Measurements from ENCODE around the gene CD93.

Gene CD93

GRCh38 chr20:23120261-23120660, 34.1 kb upstream of the CD93 start:
- TF ChIP-seq SIN3A (IDR thresholded peaks at IDR 0.05; ENCODE audit: borderline replicate concordance, insufficient read depth, low read length) (no peak), POLR2AphosphoS5 (IDR thresholded peaks at IDR 0.05; ENCODE audit: low read depth, low read length) (no peak), REST (IDR thresholded peaks at IDR 0.05; ENCODE audit: insufficient read depth in 1 of 2, low read depth in 2 of 2, low read length in 2 of 2) (no peak), TAF1 (IDR thresholded peaks at IDR 0.05; ENCODE audit: borderline replicate concordance, insufficient read depth, low read length) (no peak), FOXP2 (optimal IDR thresholded peaks at IDR 0.05; ENCODE audit: borderline replicate concordance, extremely low read depth, extremely low read length, insufficient read depth) (no peak)

GRCh38 chr20:23119456-23120216, 33.5 kb upstream of the CD93 start:
- TF ChIP-seq FOXP2 (optimal IDR thresholded peaks at IDR 0.05; ENCODE audit: borderline replicate concordance, extremely low read depth, extremely low read length, insufficient read depth): no peak
- TF ChIP-seq REST (IDR thresholded peaks at IDR 0.05; ENCODE audit: insufficient read depth in 1 of 2, low read depth in 2 of 2, low read length in 2 of 2): no peak
- no peak for TF ChIP-seq POLR2AphosphoS5 (IDR thresholded peaks at IDR 0.05; ENCODE audit: low read depth, low read length)
- TF ChIP-seq SIN3A (IDR thresholded peaks at IDR 0.05; ENCODE audit: borderline replicate concordance, insufficient read depth, low read length): no peak
- no peak for TF ChIP-seq TAF1 (IDR thresholded peaks at IDR 0.05; ENCODE audit: borderline replicate concordance, insufficient read depth, low read length)

GRCh38 chr20:23118766-23119165, 32.6 kb upstream of the CD93 start:
- no peak for TF ChIP-seq FOXP2 (optimal IDR thresholded peaks at IDR 0.05; ENCODE audit: borderline replicate concordance, extremely low read depth, extremely low read length, insufficient read depth)
- TF ChIP-seq POLR2AphosphoS5 (IDR thresholded peaks at IDR 0.05; ENCODE audit: low read depth, low read length): no peak
- no peak for TF ChIP-seq REST (IDR thresholded peaks at IDR 0.05; ENCODE audit: insufficient read depth in 1 of 2, low read depth in 2 of 2, low read length in 2 of 2)
- TF ChIP-seq SIN3A (IDR thresholded peaks at IDR 0.05; ENCODE audit: borderline replicate concordance, insufficient read depth, low read length): no peak
- no peak for TF ChIP-seq TAF1 (IDR thresholded peaks at IDR 0.05; ENCODE audit: borderline replicate concordance, insufficient read depth, low read length)

- TF ChIP-seq TAF1 (IDR thresholded peaks at IDR 0.05; ENCODE audit: borderline replicate concordance, insufficient read depth, low read length) (no peak), SIN3A (IDR thresholded peaks at IDR 0.05; ENCODE audit: borderline replicate concordance, insufficient read depth, low read length) (no peak), FOXP2 (optimal IDR thresholded peaks at IDR 0.05; ENCODE audit: borderline replicate concordance, extremely low read depth, extremely low read length, insufficient read depth) (no peak), REST (IDR thresholded peaks at IDR 0.05; ENCODE audit: insufficient read depth in 1 of 2, low read depth in 2 of 2, low read length in 2 of 2) (no peak), POLR2AphosphoS5 (IDR thresholded peaks at IDR 0.05; ENCODE audit: low read depth, low read length) (no peak)
Measured at GRCh38 chr20:23118144-23118543, 32.0 kb upstream of the CD93 start.
